ENCODE measurements around the gene LIPC.

DNA sequence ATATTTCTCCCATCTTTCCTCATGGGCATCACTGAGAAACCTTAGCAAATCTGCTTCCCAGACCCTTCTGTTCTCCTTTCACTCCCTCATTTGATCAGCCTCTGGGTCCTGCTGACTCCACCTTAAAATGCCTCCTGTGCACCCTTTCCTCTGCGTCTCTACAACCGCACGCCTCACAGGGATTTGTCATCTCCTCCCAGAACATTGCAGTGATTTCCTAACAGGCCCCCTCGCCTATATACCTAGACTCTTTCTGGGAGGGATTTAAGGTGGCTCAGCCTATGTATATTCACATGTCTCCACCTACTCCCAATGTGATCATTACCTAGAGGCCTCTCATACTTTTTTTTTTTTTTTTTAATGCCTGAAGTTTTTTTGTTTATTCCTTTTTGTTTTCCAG is 69.2 kb downstream of the LIPC start:
- TF ChIP-seq, protein P1, sequence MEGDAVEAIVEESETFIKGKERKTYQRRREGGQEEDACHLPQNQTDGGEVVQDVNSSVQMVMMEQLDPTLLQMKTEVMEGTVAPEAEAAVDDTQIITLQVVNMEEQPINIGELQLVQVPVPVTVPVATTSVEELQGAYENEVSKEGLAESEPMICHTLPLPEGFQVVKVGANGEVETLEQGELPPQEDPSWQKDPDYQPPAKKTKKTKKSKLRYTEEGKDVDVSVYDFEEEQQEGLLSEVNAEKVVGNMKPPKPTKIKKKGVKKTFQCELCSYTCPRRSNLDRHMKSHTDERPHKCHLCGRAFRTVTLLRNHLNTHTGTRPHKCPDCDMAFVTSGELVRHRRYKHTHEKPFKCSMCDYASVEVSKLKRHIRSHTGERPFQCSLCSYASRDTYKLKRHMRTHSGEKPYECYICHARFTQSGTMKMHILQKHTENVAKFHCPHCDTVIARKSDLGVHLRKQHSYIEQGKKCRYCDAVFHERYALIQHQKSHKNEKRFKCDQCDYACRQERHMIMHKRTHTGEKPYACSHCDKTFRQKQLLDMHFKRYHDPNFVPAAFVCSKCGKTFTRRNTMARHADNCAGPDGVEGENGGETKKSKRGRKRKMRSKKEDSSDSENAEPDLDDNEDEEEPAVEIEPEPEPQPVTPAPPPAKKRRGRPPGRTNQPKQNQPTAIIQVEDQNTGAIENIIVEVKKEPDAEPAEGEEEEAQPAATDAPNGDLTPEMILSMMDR (IDR thresholded peaks at IDR 0.05): no peak
- TF ChIP-seq POLR2A (IDR thresholded peaks at IDR 0.05) (no peak), POLR2AphosphoS5 (IDR thresholded peaks at IDR 0.05; ENCODE audit: insufficient read depth in 1 of 2, low read depth in 1 of 2) (no peak)
